Panc1 (cell line): ENCODE data around the gene RALA. TPM values are rescaled to one million over a fixed set of nuclear protein-coding genes. Genes with fewer than 3 reads are reported as not detected.

Experiments
- ATAC-seq: fragments of 200-7000 bp; cut with Tn5 transposase; 2 replicates; pipeline ENCODE4 v1.9.1; 2020; ENCODE audit warnings: mild to moderate bottlenecking, moderate library complexity
- BruUV-seq: library from RNA; stranded (reverse); fragments of 400-500 nt; replicated peaks from 2 replicates; lab custom pipeline; 2021; lab: Mats Ljungman, UMichigan
- CTCF ChIA-PET: fragments of 300-600 bp; sonication (Branson Sonifier 250); formaldehyde crosslinking; loops from one replicate; lab custom pipeline; 2022; ENCODE audit warnings: antibody characterized with exemption; lab: Charles Lee
- POLR2A ChIA-PET: fragments of 300-600 bp; sonication (Branson Sonifier 250); formaldehyde crosslinking; loops from one replicate; lab custom pipeline; 2022; ENCODE audit warnings: antibody characterized with exemption; lab: Charles Lee
- DNase-seq: peaks from one replicate; pipeline ENCODE4 v3.0.0-alpha.2; 2010; ENCODE audit warnings: low read depth, low spot score
- H3K27ac ChIP-seq: 2 replicates; pipeline ENCODE4 v1.5.1; 2011; ENCODE audit warnings: mild to moderate bottlenecking, low read length, inconsistent platforms
- H3K27me3 ChIP-seq: fragments of 200-500 bp; sonication (Bioruptor generic); 2 replicates; pipeline ENCODE4 v1.6.0; 2014; ENCODE audit warnings: low read length, inconsistent platforms; ENCODE audit not compliant: control insufficient read depth, insufficient read depth
- H3K36me3 ChIP-seq: fragments of 200-500 bp; sonication (Bioruptor generic); 2 replicates; pipeline ENCODE4 v1.5.1; 2014; ENCODE audit warnings: inconsistent platforms, mild to moderate bottlenecking, low read length, moderate library complexity; ENCODE audit not compliant: control insufficient read depth, insufficient read depth
- H3K4me1 ChIP-seq: 2 replicates; pipeline ENCODE4 v1.5.1; 2011; ENCODE audit warnings: inconsistent platforms, mild to moderate bottlenecking, low read length, moderate library complexity; ENCODE audit not compliant: control insufficient read depth, insufficient read depth
- H3K4me3 ChIP-seq, 2 experiments: 2 replicates each; pipeline ENCODE4 v1.5.1; 2011 to 2012; ENCODE audit warnings: low read depth in 2 of 2, low read length in 2 of 2, mild to moderate bottlenecking in 2 of 2, inconsistent platforms in 1 of 2, moderate library complexity in 1 of 2
- H3K9me3 ChIP-seq: fragments of 200-500 bp; sonication (Bioruptor generic); 2 replicates; pipeline ENCODE4 v1.5.1; 2014; ENCODE audit warnings: low read depth, mild to moderate bottlenecking, inconsistent platforms, low read length, moderate library complexity; ENCODE audit not compliant: control insufficient read depth, insufficient read depth
- POLR2AphosphoS5 ChIP-seq: IDR thresholded peaks from 2 replicates; pipeline ENCODE4 v1.6.1; 2012; ENCODE audit warnings: mild to moderate bottlenecking, low read depth, low read length, moderate library complexity
- SIN3A ChIP-seq: IDR thresholded peaks from 2 replicates; pipeline ENCODE4 v1.6.1; 2012; ENCODE audit warnings: low read depth, mild to moderate bottlenecking, low read length, moderate library complexity, borderline replicate concordance; ENCODE audit not compliant: insufficient read depth
- TCF7L2 ChIP-seq: IDR thresholded peaks from 2 replicates; pipeline ENCODE4 v1.6.1; 2011; ENCODE audit warnings: mild to moderate bottlenecking, low read depth, low read length, inconsistent platforms
- in situ Hi-C: cut with HindIII; loops from 2 replicates; pipeline ENCODE4 v1.10.0; 2016; ENCODE audit warnings: low sequenced_read_pairs, low pct_unique_long_range_greater_than_20kb
- intact Hi-C: fragments of 100-400 bp; cut with micrococcal nuclease; formaldehyde crosslinking; loops from one replicate; pipeline ENCODE4 v1.10.0; 2022; ENCODE audit not compliant: unreplicated experiment
- total RNA-seq: library from RNA; stranded (reverse); gene quantifications from one replicate; pipeline ENCODE4 v1.2.1, GENCODE V29; 2021; ENCODE audit not compliant: unreplicated experiment
- TF ChIP-seq, protein P1 (sequence below), 2 experiments: IDR thresholded peaks; 2 replicates each; pipeline ENCODE4 v1.6.1; 2011 to 2012; ENCODE audit warnings: low read depth in 2 of 2, control low read depth in 1 of 2, low read length in 1 of 2, mild to moderate bottlenecking in 1 of 2, moderate library complexity in 1 of 2; ENCODE audit not compliant: insufficient read depth in 1 of 2
- TF ChIP-seq, protein P2 (sequence below): fragments of 450-650 bp; IDR thresholded peaks from 2 replicates; pipeline ENCODE4 v1.5.1; 2017; ENCODE audit warnings: mild to moderate bottlenecking

Gene RALA
- total RNA-seq, 1 experiment from 2014 or later: 34.3 TPM

DNA sequence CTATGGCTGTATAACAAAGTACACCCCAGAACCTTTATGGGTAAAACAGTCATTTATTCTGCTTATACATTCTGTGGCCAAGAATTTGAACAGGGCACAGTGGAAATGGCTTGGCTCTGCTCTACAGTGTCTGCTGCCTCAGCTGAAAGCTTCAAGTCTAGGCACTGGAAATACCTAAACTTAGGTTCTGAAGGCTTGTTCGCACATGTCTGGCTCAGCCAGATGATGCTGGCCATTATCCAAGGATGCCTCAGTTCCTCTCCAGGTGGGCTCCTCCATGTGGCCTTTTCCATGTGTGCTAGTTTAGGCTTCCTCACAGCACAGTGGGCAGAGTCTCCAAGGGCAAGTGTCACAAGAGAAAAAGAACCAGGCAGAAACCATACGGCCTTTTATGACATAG lies 76.8 kb downstream of the RALA start:
- H3K36me3 ChIP-seq: no peaks in the 10 kb centered on the region
- TF ChIP-seq, protein P1, sequence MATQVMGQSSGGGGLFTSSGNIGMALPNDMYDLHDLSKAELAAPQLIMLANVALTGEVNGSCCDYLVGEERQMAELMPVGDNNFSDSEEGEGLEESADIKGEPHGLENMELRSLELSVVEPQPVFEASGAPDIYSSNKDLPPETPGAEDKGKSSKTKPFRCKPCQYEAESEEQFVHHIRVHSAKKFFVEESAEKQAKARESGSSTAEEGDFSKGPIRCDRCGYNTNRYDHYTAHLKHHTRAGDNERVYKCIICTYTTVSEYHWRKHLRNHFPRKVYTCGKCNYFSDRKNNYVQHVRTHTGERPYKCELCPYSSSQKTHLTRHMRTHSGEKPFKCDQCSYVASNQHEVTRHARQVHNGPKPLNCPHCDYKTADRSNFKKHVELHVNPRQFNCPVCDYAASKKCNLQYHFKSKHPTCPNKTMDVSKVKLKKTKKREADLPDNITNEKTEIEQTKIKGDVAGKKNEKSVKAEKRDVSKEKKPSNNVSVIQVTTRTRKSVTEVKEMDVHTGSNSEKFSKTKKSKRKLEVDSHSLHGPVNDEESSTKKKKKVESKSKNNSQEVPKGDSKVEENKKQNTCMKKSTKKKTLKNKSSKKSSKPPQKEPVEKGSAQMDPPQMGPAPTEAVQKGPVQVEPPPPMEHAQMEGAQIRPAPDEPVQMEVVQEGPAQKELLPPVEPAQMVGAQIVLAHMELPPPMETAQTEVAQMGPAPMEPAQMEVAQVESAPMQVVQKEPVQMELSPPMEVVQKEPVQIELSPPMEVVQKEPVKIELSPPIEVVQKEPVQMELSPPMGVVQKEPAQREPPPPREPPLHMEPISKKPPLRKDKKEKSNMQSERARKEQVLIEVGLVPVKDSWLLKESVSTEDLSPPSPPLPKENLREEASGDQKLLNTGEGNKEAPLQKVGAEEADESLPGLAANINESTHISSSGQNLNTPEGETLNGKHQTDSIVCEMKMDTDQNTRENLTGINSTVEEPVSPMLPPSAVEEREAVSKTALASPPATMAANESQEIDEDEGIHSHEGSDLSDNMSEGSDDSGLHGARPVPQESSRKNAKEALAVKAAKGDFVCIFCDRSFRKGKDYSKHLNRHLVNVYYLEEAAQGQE (IDR thresholded peaks at IDR 0.05; ENCODE audit: insufficient read depth in 1 of 2, low read depth in 2 of 2, low read length in 1 of 2): no peak
- TF ChIP-seq, protein P2, sequence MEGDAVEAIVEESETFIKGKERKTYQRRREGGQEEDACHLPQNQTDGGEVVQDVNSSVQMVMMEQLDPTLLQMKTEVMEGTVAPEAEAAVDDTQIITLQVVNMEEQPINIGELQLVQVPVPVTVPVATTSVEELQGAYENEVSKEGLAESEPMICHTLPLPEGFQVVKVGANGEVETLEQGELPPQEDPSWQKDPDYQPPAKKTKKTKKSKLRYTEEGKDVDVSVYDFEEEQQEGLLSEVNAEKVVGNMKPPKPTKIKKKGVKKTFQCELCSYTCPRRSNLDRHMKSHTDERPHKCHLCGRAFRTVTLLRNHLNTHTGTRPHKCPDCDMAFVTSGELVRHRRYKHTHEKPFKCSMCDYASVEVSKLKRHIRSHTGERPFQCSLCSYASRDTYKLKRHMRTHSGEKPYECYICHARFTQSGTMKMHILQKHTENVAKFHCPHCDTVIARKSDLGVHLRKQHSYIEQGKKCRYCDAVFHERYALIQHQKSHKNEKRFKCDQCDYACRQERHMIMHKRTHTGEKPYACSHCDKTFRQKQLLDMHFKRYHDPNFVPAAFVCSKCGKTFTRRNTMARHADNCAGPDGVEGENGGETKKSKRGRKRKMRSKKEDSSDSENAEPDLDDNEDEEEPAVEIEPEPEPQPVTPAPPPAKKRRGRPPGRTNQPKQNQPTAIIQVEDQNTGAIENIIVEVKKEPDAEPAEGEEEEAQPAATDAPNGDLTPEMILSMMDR: no peak
- no peak for TF ChIP-seq SIN3A
- TF ChIP-seq TCF7L2: no peak
- no peak for TF ChIP-seq POLR2AphosphoS5
- H3K4me1 ChIP-seq: no peaks in the 10 kb centered on the region
- no peaks in the 10 kb centered on the region for H3K9me3 ChIP-seq
- POLR2A ChIA-PET: no interaction called here
- intact Hi-C loops (no loop called here), in situ Hi-C loops (no loop called here)
- BruUV-seq: no TSS peak
- H3K27ac ChIP-seq: no peak overlapping the region
- ATAC-seq (no peak), DNase-seq (no peak)
- H3K27me3 ChIP-seq: no peaks in the 10 kb centered on the region
- CTCF ChIA-PET: no interaction called here
- H3K4me3 ChIP-seq: no peak overlapping the region

DNA sequence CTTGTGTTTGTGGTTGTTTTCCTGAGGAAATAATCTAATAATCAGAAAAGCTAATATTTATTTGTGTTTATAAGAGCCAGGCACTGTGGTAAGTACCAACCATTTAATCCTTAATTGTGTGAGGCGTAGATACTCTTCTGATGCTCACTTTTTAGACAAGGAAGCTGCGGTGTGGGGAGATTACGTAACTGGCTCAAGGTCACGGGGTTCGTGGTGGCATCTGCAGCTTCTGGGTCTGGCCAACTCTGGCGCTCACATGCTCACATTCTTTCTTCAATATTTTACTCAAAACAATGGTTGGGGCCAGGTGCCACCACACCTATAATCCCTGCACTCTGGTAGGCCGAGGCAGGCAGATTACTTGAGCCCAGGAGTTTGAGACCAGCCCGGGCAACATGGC lies 77.6 kb downstream of the RALA start:
- no peak overlapping the region for H3K4me3 ChIP-seq
- ChIA-PET CTCF (no interaction called here), POLR2A (no interaction called here)
- no peak overlapping the region for H3K27ac ChIP-seq
- H3K36me3 ChIP-seq: no peaks in the 10 kb centered on the region
- intact Hi-C loops: no loop called here
- in situ Hi-C loops: no loop called here
- TF ChIP-seq TCF7L2 (no peak), POLR2AphosphoS5 (no peak), SIN3A (no peak)
- TF ChIP-seq, protein P2: no peak
- TF ChIP-seq, protein P1 (IDR thresholded peaks at IDR 0.05; ENCODE audit: insufficient read depth in 1 of 2, low read depth in 2 of 2, low read length in 1 of 2): no peak
- no peak for ATAC-seq
- DNase-seq: no peak
- H3K27me3 ChIP-seq: no peaks in the 10 kb centered on the region
- BruUV-seq: no TSS peak
- H3K4me1 ChIP-seq: no peaks in the 10 kb centered on the region
- no peaks in the 10 kb centered on the region for H3K9me3 ChIP-seq
